ENCODE measurements around the gene CMTM8.

Gene CMTM8

DNA sequence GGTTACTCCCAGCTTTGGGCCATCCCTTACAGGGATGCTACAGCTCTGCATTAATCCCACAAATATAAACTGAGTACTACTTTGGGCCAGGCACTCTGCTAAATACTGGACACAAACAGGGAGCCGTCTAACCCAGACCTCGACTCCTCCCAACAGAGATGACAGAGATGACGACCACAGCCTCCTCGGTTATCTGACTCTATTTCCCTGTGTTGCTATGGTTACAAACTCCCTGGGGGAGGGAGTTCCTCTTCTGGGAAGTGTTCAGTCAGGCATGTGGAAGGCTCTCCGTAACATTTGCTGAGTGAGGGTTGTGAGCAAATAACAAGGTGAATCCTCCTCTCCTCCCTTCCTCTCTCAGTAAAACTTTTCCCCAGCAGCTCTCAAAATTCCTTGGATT, 146.5 kb downstream of the CMTM8 start:
- peak; percentile 69 to 78 (median 75) for DNase-seq

DNA sequence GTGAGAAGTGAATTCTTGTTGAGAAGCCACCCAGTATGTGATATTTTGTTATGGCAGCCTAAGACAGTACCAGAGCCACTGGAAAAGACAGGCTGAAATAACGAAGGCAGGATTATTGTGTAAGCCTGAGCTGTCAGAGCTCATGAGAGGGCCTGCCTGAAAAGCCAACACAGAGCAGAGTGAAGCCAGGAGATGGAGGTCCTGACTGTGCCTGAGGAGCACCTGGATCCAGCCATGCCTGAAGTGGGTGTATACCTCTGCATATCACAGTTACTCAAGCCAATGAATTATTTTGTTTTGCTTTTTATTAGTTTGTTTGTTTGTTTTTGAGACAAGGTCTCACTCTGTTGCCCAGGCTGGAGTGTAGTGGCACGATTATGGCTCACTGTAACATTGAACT, 149.0 kb downstream of the CMTM8 start:
- no peak for DNase-seq

DNA sequence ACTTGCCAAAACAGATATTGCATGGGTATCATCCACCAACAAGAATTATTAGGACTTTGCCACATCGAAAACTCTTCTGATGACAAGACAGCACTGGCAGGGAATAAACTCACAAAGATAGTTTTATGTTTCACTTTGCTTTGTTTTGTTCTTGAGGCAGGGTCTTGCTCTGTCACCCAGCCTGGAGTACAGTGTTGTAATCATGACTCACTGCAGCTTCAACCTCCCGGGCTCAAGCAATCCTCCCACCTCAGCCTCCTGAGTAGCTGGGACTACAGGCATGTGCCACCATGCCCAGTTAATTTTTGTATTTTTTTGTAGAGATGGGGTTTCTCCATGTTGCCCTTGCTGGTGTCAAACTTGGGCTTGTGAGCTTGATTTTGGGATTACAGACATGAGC, 151.1 kb downstream of the CMTM8 start:
- peak; percentile 37 to 63 (median 52) for DNase-seq

DNA sequence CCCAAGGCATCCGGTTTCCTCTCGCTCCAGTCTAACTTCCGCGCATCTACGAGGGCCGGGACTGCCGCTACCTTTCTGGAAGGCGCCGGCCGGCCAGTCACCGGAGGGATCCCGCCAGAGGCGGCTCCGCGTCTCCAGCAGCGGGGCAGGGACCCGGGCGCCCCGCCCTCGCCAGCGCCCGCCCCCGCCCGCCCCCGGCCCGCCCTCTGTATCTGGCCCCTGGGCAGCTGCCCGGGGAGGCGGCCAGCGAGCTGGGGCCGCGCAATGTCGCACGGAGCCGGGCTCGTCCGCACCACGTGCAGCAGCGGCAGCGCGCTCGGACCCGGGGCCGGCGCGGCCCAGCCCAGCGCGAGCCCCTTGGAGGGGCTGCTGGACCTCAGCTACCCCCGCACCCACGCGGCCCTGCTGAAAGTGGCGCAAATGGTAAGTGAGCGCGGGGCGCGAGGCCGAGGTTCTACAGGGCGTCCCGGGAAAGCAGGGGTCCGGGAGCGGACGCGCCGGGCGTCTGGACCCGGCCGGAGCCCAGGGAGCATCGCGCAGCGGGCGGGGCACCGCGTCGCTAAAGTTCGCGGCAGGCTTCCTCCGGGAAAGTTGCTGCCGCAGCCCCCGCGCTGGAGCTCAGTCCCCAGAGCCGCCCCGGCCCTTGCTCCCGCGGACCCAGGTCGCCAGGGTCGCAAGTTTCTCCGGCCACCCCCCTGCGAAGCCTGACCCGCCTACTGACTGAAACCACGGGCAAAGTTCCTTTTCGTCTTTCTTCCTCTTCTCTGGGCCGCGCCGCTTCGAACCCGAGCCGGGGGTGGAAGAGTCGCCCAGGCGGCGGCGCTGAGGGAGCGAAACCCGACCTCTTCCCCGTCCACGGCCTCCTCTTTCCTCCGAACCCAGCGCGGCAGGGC, 153.4 kb downstream of the CMTM8 start, which contains the start of gene CMTM7:
CMTM7 (plus strand) TSS at position 211 of the 893 bp plus-strand sequence; CDS start at position 265, 54 bp downstream.
- DNase-seq = peak; percentile 72 to 85 (median 81)

DNA sequence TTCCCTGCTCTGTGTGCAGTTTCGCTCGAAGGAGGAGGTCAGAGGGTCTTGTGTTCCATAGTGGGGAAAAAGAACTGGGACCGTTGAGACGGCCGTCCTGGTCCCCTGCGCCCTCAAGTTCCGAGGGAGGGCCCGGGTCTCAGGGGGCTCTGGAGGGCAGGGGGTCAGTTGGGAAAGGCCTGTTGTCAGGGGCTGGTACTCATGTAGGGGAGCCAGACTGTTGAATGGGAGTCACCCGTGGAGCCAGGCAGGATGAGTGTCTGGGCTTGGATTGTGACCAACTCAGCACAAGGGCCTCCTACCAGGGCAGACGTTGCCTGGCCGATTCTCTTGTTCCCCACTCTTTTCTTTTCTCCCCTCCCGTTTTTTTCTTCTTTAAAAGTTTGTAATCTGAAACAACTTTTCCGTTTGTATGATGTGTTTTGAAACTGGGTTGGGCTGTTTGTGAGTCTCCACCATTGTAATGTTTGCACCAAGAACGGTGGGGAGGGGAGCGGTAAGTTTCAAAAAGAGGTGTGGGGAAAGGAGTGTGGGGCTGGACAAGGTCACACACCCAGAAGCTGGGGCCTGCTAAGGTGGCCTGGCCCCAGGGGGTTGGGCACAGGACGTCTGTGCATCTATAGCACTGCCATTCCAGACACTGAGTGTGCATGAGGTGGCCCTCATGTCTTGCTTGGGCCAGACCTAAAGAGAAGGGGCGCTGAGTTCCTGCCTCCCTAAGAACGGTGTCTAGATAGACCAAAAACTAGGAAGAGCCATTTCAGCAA, 154.2 kb downstream of the CMTM8 start:
- peak; percentile 42 to 60 (median 59) for DNase-seq

DNA sequence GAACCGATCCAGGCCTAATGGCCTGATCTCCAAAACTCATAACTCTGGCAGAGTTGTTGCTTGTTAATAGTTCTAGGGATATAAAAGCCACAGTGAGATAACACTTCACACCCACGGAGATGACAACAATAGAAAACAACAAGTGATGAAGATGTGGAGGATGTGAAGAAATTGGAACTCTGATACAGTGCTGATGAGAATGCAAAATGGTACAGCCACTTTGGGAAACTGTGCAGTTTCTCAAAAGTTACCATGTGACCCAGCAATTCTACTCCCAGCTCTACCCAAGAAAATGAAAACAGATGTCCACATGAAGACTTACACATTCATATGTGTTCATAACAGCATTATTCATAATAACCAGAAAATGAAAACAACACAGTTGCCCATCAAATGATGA, 157.0 kb downstream of the CMTM8 start:
- DNase-seq = peak in 1 of 3 donors; percentile 51

DNA sequence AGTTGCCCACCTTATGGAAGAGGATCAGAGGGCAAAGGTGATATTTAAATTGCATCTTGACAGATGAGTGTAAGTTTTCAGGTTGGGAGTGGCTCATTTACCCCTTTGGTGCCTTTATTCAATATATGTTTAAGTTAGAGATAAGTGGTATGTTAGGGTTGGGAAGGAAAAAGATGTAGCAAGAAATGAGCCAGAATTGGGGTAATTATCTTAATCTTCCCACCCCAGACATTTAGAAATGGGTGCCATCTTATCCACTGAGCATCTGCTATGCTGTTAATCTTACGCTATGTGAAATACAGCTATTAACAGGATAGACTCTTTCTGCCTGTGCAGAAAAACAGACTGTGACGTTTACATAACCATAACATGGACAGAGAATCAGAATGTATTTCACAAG, 159.5 kb downstream of the CMTM8 start:
- DNase-seq = no peak

DNA sequence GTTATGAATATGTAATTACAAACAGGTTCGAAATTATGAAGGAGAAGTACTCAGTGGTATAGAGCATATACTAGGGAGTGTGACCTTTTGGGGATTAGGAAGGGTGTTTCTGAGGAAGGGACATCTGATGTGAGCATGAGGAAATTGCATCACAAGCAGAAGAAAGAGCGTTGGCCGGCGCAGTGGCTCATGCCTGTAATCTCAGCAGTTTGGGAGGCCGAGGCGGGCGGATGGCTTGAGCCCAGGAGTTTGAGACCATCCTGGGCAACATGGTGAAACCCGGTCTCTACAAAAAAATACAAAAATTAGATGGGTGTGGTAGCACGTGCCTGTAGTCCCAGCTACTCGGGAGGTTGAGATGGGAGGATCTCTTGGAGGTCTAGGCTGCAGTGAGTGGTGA, 160.1 kb downstream of the CMTM8 start:
- DNase-seq = peak; percentile 82 to 86 (median 83)

DNA sequence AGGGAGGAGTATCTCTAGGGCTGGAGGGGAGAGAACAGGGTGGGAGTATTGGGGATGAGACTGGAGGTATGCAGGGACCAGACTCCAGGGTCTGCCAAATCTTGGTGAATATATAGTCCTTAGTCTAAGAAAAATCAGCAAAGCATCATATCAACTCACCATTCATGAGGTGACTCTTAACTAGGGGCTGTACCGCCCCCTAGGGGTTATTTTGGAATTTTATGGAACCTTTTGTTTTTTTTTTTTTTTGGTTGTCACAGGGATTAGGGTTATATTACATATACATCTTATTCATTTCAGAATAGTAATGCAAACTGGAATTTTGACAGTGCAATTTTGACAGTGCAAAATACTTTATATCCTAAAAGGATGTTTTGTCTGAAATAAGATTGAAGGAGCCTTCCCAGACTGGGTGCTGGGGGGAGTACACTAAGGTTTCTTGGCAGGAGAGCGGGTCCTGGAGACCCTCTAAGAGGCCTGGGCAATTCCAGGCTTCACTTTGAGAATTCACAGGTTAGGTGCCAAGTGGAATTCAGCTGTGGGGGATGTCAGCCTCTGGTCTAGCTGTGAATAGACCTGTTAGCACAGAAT, 160.6 kb downstream of the CMTM8 start:
- peak; percentile 79 to 86 (median 80) for DNase-seq

DNA sequence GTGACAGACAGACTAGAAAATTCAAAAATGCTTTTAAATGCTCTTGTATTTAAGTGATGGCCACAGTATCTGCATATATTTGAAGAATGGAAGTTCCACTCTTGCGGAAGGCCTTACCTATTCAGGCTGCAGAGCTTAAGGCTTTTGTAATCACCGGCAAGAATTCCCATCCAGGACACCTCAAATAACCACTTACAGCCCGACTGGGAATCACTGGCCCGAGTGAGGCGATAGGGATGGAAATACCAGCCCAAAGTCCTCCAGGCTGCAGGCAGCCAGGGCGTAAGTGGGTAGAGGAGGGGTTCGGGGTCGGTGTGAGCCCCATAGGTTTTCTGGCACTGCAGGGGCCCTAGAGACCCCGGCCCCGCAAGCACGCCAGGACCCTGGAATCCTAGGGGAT, 162.6 kb downstream of the CMTM8 start:
- no peak for DNase-seq

DNA sequence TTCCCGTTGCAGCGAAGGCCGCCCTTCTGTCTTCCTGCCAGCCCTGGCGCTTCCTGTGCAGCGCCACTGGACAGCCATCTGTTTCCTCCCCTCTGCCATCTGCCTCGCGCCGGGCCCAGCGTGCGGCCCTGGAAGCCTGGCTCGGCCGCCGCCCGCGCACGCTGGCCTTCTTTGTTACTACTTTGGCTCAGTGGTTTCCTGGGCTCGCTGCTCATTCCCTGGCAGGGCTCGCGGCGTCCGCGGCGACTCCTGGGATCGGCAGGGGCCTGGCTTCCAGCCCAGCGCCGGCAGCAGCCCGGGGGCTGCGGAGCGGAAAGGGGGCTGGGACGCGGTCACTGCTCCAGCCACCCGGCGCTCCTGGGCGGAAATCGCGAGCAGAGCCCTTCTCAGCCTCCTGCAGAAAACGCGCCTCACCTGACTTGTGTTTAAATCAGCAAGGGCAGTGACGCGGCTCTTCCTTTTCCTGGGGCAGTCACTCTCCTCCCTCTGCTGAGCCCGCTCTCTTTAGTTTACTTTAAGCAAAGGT, 163.1 kb downstream of the CMTM8 start:
- peak; percentile 70 to 86 (median 73) for DNase-seq

DNA sequence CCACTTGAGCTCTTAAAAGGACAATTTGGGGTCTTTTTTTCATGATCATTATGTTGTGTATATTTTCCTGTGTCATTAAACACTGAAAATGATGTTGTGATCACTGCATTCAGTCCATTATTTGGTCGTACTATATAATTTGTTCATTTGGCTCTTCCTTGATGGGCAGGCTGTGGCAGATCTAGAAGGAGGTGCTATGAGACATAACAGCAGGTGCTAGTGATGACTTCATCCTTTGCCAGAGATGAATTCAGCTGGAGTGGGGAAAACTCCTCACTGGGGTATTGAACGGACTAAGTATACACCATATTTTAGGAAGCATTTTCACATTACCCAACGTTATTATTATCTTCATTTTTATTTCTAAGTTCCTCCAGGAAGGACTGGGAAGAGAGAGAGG, 165.2 kb downstream of the CMTM8 start:
- peak in 1 of 3 donors; percentile 32 for DNase-seq

DNA sequence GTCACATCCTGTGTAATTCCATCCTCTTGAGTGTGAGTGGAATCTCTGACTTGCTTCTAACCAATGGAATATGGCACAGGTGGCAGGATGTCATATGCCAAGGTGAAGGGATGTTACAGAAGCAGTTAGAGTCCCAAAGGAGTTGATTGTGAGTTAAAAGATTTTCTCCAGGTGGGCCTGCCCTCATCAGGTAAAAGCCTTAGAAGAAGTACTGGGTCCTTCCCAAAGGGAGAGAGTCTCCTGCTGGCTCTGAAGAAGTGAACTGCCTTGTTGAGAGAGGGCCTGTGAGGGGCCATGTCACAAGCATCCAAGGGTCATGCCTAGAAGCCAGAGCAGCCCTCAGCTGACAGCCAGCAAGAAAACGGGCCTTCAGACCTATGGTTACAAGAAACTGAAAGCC, 166.2 kb downstream of the CMTM8 start:
- DNase-seq = no peak

DNA sequence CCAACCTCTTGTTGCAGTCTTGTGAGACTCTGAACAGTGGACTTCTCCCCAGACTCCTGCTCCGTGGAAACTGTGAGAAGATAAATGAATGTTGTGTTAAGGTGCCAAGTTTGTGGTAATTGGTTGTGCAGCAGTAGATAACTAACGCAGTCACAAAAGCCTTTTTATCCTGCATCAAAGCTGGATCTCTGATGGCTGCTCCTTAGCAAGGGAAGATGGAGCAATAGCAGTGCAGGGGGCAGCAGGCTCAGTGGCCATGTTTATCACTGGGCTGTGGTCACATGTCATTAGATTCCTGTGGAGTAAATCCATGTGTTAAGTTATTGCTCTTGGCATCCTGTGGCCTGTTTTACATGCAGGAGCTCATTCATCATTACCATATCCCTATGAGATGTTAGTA, 166.7 kb downstream of the CMTM8 start:
- DNase-seq = no peak

DNA sequence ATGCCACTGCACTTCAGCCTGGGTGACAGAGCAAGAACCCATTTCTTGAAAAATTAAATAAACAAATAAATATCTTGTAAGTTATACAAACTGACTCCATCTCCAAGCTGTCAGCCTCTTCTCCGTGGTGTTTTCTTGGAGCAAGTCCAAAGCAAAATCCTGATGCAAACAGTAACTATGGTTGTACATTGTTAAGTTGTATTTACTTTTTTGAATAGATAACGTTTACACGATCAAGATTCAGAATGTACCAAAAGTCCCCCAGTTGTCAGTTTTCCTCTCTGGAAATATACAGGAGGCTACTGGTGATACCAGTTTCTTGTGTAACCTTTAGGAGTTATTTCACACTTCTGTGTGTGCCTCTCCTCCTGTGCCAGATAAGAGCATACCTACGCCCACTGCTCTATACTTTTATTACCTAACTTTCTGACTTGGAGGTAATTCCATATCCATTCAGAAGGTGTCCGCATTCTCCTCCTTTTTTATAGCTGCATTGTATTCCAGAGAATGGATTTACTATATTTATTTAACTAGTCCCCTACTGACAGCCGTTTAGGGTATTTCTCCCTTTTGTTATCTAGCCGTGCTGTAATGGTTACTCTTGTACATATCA, 167.3 kb downstream of the CMTM8 start:
- DNase-seq = no peak

DNA sequence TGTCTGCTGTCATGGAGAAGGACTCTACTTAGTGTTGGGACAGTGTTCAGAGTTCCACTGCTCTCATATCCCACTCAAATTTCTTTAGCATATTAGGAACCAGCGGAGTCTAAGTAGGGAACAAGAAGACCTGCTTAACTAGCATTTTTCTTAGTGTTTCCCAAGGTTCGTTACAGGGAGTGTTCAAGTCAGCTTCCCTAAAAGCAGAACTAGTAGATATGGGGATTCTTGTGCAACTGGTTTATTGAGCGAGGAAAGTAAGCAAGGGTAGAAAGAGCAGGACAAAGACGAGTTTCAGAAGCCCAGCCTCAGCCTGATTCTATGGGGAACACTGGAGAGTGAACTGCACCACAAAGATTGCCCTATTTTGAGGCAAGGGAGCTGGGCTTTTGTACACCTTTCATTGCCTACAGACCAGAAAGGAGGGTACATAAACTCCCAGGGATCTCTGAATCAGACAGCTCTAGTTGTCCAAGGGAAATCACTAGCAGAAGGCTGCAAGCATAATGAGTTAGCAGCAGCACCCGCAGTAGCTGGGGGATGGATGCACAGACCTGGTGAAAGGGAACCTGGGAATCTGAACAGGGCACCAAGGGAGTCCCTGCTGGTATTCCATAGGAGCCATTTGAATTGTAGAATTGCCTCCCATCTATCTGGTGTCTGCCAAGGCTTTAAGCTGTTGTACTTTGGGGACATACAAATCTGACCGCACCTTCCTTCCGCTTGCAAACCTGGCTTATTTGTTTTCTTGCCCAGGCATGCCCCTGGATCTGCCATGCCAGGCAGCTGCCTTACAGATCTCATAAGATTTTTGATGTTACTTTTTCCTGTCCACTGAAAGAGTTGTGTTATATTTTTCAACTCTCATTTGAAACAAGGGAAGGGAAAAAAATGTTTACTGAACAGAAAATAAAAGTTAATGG, 168.3 kb downstream of the CMTM8 start:
- peak; percentile 67 to 87 (median 87) for DNase-seq

DNA sequence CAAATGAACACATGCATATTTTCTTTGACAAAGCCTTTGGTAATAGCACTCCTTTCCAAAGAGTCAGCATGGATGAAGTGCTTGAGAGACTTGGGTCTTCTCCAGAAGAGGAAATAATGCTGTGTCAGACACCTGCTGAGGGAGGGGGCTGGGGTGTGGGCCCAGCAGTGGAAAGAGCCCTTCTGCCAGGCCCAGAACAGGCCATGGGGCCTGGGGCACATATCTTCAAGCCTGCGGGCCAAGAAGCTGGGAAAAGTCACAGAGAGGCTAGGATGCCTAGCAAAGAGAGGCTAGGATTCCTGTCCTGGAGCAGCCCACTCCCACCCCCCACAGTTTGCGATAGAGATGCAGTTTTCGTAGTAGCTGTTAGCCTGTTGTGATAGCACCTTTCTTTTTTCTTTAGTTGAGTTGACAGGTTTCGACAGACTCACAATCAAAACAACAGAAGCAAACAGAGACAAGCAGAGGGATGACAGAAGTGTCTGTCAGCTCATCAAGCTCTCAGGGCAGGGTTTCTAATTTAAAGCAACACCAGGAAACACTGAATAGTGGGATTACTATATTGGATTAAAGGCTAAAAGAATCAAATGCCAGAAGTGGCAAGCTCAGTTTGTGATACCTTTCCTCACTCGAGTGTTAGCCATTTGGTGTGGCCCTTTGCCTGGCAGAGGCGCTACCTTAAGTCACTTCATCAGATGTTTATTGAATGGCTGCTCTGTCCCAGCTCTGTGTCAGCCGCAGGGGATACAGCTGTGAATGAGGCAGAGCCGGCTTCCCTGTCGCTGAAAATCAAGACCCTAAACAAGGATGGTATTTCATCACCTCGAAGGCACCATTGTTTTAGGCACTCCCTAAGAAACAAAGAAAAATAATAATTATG, 172.1 kb downstream of the CMTM8 start:
- DNase-seq = no peak

DNA sequence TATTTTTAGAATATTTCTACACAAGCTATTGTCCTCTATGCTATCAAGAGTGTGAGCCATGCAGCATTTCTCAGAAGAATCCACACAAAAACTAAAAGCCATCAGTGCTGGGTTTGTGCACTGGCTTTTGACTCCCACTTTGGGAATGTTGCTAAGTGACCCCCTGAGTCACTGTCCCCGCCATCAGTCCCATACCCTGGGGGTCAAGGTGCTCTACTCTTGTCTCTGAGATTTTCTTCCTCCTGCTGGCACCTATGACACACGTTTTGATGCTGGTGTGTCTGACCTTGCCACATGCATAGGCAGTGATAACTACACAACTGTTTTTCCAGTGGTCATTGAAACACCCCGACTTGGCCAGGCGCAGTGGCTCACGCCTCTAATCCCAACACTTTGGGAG, 173.0 kb downstream of the CMTM8 start:
- DNase-seq = no peak

DNA sequence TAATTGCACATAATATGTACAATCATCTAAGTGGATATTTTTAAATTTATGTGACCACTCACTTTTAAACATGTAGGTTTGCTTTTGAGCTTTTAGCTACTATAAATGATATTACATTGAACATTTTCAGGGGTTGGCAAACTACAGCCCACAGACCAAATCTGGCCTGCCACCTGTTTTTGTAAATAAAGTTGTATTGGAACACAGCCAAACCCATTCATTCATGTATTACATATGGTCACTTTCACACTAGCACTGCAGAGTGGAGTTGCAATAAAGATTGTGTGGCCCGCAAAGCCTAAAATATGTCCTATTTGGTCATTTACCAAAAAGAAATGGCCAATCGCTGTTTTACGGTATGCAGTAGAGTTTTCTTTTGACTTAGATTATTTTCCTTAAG, 174.4 kb downstream of the CMTM8 start:
- no peak for DNase-seq

DNA sequence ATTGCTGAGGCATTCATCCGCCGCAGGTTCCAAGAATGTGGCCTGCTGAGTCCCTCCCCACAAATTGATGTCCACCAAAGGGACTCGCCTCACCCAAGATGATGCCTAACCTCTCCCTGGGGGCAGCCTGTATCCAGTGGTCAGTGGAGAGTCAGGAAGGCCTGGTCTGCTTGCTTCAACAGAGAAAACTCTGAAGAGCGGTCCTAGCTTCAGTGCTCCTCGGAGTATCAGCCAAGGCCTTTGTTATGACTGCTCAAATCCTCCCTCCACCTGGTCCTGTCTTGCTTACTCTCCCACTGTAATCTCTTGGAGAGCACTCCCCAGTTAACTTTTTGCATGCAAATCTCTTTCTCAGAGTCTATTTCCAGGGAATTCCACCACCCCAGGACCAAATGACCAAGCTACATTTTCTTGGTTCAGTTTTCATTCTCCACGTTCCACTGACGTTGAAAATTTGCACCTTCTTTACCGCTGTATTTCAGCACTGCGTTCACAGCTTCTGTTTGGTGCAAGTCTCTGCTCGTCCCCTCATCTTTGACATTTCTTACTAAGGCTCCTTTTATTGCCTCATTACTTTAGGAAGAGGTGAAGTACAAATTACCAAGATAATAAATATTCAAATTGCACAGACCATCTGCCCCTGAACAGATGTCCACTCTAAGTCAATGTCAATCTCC, 175.5 kb downstream of the CMTM8 start:
- DNase-seq = no peak

Data from suppressor macrophage treated with lipopolysaccharide for 1 hour (primary cell).